Epithelial cell of proximal tubule (primary cell): ENCODE data around the gene PAFAH1B2. TPM values are rescaled to one million over a fixed set of nuclear protein-coding genes. Genes with fewer than 3 reads are reported as not detected.
"Not testable (repeated sequence)": the region's sequence is repeated elsewhere in the genome, so short reads cannot be mapped to it uniquely, and the experiment has no call there.

Experiments
- DNase-seq: peaks from one replicate; pipeline ENCODE4 v3.0.0-alpha.2; 2011; ENCODE audit warnings: low read depth
- H3K4me3 ChIP-seq: 2 replicates; pipeline ENCODE4 v1.5.1; 2011; ENCODE audit warnings: low read depth, mild to moderate bottlenecking, low read length
- total RNA-seq: library from RNA; depleted of rRNA; stranded (reverse); fragments of >200 nt; gene quantifications from 2 replicates; pipeline ENCODE4 v1.2.3, GENCODE V29; 2015
- TF ChIP-seq, protein P1 (sequence below): conservative IDR thresholded peaks from 2 replicates; pipeline ENCODE4 v1.5.1; 2012; ENCODE audit warnings: low read depth, mild to moderate bottlenecking, low read length

The PAFAH1B2 gene
- total RNA-seq, 1 donor from 2014 or later = 103 TPM

DNA sequence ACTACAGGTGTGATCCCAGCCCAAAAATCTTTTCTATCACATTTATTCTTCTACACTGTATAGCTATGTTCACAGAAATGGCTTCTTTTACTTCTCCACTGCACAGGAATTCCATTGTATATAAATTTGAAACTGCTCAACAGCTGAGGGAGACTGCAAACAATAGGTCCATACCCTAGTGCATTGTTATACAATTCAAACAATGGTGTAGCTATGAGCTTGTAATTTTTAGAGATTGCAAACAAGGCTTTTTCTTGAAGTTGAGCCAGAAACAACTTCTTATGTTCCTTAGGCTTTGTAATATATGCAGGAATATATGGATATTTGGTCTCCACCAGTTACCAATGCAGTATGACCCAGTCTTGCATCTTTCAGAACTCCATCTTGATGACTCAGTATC is 26.4 kb upstream of the PAFAH1B2 start:
- DNase-seq = no peak
- TF ChIP-seq, protein P1, sequence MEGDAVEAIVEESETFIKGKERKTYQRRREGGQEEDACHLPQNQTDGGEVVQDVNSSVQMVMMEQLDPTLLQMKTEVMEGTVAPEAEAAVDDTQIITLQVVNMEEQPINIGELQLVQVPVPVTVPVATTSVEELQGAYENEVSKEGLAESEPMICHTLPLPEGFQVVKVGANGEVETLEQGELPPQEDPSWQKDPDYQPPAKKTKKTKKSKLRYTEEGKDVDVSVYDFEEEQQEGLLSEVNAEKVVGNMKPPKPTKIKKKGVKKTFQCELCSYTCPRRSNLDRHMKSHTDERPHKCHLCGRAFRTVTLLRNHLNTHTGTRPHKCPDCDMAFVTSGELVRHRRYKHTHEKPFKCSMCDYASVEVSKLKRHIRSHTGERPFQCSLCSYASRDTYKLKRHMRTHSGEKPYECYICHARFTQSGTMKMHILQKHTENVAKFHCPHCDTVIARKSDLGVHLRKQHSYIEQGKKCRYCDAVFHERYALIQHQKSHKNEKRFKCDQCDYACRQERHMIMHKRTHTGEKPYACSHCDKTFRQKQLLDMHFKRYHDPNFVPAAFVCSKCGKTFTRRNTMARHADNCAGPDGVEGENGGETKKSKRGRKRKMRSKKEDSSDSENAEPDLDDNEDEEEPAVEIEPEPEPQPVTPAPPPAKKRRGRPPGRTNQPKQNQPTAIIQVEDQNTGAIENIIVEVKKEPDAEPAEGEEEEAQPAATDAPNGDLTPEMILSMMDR = no peak
- H3K4me3 ChIP-seq = no peak overlapping the region

DNA sequence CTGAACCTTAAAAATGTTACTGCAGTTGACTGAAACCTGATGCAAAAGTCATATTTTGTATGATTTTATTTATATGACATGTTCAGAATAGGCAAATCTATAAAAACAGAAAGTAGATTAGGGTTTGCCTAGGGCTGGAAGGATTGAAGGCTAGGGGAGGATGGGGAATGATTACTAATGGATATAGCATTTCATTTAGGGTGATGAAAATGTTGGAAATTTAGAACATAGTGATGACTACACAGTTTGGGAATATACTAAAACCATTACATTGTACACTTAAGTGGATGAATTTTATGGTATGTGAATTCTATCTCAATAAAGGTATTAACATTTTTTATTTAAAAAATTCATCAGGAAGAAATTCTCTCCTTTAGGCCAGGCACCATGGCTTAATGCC is 22.9 kb upstream of the PAFAH1B2 start:
- DNase-seq = no peak
- TF ChIP-seq, protein P1 = no peak
- no peak overlapping the region for H3K4me3 ChIP-seq

DNA sequence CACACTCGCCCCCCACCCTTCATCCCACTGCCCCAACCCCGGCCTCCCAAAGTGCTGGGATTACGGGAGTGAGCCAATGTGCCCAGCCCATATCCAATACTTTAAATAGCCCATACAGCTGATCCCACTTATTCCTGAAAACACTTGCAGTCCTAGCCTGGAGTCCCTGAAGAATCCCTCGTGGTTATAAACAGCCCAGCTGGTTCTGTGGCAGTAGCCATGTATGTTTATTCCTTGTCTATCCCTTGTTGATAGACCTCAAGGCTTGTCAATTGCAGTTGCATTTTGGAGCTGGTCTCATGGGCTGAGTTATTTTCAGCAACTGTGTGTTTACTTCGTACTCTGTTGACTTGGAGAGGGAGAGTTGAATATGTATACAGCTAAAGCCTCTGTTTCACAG is 21.5 kb upstream of the PAFAH1B2 start:
- no peak for DNase-seq
- no peak overlapping the region for H3K4me3 ChIP-seq
- TF ChIP-seq, protein P1 = no peak

DNA sequence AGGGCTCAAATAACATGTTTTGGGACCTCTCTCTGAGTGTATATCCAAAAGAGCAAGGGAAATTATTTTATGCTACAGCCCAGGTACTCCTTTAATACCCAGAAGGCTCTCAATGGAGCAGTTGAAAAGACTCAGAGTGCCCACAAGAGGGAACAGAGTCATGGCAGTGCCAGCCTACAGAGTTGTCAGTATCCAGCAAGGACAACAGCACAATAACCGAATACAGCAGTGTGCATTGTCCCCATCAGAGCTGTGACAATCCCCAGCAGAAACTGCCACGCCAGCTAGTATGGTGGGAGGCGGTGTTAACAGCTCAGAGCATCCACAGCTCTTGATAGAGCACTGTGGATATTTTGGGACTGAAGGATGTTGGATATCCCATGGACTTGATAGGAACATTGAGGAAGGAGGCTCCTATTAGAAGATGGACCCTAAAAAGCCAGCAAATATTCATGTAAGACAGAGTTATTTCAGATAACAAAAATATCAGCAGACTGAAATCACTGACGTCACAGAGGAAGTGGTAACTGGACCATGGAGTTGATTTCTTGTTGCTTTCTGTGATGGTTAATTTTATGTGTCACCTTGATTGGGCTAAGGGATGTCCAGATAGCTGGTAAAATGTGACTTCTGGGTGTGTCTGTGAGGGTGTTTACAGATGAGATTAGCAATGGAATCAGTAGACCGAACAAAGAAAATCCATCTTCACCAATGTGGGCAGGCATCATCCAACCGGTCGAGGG is 17.7 kb upstream of the PAFAH1B2 start:
- no peak for DNase-seq
- TF ChIP-seq, protein P1 = no peak
- no peak overlapping the region for H3K4me3 ChIP-seq

DNA sequence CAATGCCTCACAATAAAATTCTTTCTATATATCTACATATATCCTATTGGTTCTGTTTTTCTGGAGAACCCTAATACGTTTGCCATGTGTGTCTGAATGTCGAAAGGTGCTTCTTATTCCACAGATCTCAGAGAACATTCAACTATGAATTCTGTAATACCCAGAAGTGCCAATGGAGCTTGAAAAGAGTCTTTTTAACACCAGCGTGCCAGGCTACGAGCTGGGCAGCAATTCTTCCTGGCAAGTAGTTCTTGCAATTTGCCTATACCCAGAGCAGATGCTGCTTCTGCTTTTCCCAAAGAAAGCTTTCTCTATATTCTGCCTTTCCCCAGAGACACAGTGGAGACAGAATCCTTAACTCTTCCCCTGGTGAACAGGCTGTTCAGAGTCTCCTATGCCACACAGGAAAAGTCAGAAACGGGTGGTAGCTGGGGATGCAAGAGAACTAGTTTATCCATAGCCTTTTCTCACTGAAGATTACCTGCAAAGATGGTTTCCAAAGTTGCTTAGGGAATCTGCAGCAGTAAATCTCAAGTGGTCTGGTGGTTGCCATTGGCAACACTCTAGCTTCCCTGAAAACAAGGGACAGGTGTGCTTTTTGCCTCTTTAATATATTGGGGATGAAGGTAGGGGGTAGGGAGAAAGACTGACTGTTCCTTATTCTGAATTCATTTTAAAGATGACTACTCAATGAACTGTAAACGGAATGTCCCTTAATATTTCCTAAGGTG is 16.8 kb upstream of the PAFAH1B2 start:
- H3K4me3 ChIP-seq = no peak overlapping the region
- TF ChIP-seq, protein P1 = no peak
- DNase-seq = no peak

DNA sequence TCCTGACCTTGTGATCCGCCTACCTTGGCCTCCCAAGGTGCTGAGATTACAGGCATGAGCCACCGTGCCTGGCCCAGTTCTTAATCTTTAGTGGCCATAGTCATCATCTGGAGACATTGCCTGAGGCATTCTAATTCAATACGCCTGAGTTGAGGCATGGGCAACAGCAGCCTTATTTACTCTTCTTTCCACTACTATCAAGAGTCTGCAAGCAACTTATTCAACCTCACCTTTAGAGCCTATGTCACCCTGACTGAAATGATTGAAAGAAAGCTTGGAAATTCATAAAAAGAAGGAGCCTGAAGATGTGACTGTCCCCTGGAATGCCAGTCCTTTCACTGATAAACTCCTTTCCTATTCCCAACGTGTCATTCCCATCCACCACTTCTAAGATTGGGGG is 15.8 kb upstream of the PAFAH1B2 start:
- TF ChIP-seq, protein P1 = no peak
- H3K4me3 ChIP-seq = no peak overlapping the region
- DNase-seq = no peak

DNA sequence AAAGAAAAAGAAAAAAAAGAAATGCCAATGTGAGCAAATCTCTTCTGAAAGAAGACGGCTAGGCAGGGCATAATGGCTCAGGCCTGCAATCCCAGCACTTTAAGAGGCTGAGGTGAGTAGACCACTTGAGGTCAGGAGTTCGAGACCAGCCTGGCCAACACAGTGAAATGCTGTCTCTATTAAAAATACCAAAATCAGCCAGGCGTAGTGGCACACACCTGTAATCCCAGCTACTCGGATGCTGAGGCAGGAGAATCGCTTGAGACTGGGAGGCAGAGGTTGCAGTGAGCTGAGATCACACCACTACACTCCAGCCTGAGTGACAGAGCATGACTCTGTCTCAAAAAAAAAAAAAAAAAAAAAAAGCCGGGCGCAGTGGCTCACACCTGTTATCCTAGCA is 13.7 kb upstream of the PAFAH1B2 start:
- not testable (repeated sequence) for H3K4me3 ChIP-seq, DNase-seq
